Measurements from ENCODE around the gene SNRPB. TPM values are rescaled to one million over a fixed set of nuclear protein-coding genes. Genes with fewer than 3 reads are reported as not detected.

SNRPB gene
- polyA plus RNA-seq, 12 donors = 62.3 to 96.8 (median 70.5) TPM; not detected in 1

DNA sequence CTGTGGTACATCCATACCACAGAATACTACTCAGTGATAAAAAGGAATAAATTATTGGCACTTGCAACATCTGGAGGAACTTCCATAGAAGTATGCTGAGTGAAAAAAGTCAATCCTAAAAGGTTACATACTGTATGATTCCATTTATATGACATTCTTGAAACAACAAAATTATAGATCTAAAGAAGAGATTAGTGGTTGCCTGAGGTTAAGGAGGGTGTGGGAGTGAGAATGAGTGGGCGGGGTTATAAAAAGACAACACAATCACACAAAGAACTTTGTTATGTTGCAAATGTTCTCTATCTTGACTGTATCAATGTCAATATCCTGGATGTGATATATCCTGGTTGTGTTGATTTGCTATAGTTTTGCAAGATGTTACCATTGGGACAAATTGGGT, 21.2 kb downstream of the SNRPB start:
- DNase-seq = no peak

DNA sequence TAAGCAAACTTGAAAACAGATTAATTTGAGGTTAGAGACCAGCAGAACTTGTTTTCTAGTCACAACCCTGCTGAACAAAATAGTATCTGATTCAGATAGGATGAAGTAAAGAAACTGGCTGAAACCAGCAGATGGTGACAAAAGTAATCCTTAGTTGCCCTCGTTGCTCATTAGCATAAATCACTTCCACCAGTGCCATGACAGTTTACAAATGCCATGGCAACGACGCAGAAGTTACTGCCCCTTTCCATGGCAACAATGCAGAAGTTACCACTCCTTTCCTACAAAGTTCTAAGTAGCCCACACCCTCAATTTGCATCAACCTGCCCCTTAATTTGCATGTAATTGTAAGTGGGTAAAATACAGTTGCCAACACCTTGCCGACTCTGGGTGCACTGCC, 23.7 kb downstream of the SNRPB start:
- no peak for DNase-seq

DNA sequence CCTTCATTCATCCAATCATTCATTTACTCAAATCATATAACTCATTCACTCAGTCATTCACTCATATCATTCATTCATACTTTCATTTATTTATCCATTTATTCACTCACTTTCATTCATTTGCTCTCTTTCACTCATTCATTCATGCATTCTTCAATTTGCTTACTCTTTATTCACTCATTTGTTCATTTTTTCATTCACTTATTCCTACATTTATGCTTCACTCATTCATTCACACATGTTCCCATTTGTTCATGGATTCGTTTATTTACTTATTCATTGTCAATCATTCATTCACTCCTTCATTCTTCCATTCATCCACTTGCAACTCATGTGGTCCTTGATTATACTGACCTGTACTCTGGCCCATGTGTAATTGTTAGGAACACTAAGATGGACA, 39.4 kb downstream of the SNRPB start:
- no peak for DNase-seq

DNA sequence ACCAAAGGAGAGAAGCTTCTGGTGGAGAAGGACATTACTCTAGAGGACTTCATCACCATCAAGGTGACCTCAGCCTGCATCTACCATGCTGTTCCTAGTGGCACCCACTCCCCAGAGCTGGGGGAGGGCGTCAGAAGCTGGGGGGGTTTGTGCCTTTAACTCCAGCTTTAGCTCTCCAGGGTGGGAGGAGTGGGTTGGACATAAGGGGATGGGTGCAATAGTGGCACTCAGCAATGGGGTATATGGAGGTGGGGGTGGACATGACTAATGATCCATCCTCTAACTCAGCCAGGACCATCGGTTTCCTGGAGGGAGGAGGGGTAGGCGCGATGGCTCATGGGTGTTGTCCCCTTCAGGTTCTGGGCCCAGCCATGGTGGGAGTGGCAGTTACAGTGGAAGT, 40.1 kb downstream of the SNRPB start:
- DNase-seq = no peak

DNA sequence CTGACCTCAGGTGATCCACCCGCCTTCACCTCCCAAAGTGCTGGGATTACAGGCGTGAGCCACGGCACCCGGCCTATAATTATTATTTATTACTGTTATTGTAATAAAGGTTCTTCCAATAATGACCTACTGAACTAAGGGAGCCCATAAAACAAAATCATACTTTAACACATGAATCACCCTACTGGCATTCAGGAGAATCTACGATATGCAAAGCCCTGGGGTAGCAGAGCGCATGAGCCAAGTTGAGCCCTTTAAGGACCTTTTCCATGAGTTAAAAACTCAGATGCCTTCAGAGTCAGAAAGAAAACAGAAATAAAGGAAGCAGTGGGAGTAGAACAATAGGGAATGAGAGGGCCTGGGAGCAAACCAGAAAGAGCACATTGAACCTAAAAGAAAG, 41.5 kb downstream of the SNRPB start:
- no peak for DNase-seq

DNA sequence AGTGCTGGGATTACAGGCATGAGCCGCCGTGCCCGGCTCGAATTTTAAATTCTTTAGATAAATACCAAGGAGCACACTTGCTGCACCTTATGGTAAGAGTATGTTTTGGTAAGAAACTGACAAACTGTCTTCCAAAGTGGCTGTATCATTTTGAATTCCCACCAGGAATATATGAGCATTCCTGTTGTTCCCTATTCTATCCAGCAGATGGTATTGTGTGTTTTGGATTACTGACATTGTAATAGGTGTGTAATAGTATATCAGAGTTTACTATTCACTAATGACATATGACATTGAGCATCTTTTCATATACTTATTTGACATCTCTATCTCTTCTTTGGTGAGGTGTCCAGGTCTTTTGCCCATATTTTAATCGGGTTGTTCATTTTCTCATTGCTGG, 49.3 kb downstream of the SNRPB start:
- DNase-seq = no peak

DNA sequence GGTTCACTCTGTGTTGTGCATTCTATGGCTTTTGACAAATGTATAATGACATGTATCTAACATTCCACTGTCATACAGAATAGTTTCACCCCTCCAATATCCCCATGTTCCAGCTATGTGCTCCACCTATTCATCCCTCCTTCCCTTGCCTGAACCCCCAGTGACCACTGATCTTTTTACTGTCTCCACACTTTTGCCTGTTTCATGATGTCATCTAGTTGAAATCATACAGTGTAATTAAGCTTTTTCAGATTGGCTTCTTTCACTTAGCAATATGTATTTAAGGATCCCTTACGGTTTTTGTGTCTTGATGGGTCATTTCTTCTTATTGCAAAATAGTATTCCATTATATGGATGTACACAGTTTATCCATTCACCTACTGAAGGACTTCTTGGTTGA, 50.1 kb downstream of the SNRPB start:
- no peak for DNase-seq

DNA sequence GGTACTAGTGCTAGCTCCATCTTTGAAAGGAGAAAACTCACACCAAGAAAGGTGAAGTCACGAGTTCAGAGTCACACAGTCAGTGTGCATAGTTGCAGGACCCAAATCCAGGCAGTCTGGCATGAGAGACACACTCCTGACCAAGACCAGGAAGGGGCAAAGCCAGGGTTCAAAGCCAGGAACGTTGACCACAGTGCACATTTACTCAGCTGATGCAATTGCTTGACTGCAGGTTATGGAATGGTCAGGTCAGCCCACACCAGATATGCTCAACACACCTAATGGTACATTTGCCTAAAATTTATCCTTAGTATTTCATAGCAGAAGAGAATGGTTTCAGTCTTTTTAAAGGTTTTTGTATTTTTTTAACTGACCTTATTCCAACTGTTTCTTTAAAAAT, 52.2 kb downstream of the SNRPB start:
- no peak for DNase-seq

DNA sequence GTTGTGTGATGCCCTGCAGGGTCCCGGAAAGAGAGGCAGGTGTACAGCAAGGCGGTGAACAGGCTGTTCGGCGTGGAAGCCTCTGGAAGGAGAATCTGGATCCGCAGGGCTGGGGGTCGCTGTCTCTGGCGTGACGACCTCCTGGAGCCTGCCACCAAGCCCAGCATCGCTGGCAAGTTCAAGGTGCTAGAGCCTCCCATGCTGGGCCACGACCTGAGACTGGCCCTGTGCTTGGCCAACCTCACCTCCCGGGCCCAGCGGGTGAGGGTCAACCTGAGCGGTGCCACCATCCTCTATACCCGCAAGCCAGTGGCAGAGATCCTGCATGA, 53.4 kb downstream of the SNRPB start:
- DNase-seq = no peak

DNA sequence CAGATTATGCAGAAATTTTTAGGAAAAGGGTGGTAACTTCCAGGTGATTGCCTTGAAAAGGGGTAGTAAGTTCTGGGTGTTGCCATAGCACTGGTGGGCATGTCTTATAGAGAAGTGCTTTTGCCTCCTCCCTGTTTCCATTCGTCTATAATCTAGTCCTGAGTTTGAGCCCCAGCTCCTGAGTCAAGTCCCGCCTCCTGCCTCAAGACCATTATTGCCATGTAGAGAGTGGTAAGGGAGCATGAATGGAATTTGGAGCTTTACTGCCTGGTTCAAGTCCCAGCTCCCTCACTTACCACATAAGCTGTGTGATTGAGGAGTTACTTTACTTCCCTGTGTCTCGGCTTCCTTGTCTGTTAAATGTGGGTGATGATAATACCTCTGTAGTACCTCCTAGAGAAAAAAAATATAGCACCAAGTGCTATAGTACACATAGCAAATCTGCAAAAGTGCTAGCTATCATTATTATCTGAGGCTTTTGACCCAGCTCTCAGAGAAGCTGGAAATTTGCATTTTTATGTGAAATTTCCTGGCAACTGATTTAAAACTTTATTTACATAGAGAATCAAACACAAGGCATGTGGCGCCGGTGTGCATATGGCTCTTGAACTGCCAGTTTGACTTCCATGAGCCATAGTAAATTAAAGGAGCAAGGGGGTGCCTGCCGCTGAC, 53.9 kb downstream of the SNRPB start:
- DNase-seq = no peak

Other genes starting within 250 kb of the SNRPB start
- gene TGM3, start 174.8 kb downstream of the SNRPB start, polyA plus RNA-seq (ENCODE audit: insufficient read length in 12 of 12) = under 1 TPM in 10 of 12 donors, not detected in 2; 0.07 to 0.80 (median 0.21) TPM
- gene TGM6, start 89.9 kb downstream of the SNRPB start, polyA plus RNA-seq (ENCODE audit: insufficient read length in 12 of 12) = not detected
- gene ZNF343, start 38.1 kb upstream of the SNRPB start, polyA plus RNA-seq (ENCODE audit: insufficient read length in 12 of 12) = 10 to 100 TPM in 5 of 12 donors, 1 to 10 TPM in 6, not detected in 1; 3.3 to 12.4 (median 9.8) TPM
- under 1 TPM in 6 of 12 donors, not detected in 6; 0.04 to 0.14 (median 0.12) TPM for gene TMC2, start 65.8 kb upstream of the SNRPB start, polyA plus RNA-seq (ENCODE audit: insufficient read length in 12 of 12)
- 100 to 1,000 TPM in 11 of 12 donors, not detected in 1; 131 to 191 (median 155) TPM for gene NOP56, start 181.8 kb upstream of the SNRPB start, polyA plus RNA-seq (ENCODE audit: insufficient read length in 12 of 12)
- 100 to 1,000 TPM in 4 of 12 donors, 10 to 100 TPM in 7, not detected in 1; 78.3 to 110 (median 98.9) TPM for gene IDH3B, start 193.4 kb upstream of the SNRPB start, polyA plus RNA-seq (ENCODE audit: insufficient read length in 12 of 12)
- 1 to 10 TPM in 11 of 12 donors, not detected in 1; 3.9 to 9.6 (median 6.5) TPM for gene EBF4, start 222.0 kb upstream of the SNRPB start, polyA plus RNA-seq (ENCODE audit: insufficient read length in 12 of 12)